Right ventricle myocardium superior (tissue), 1 donor: Measurements from ENCODE around the gene GTSF1L. TPM values are rescaled to one million over a fixed set of nuclear protein-coding genes. Genes with fewer than 3 reads are reported as not detected.
"Not testable (repeated sequence)": the region's sequence is repeated elsewhere in the genome, so short reads cannot be mapped to it uniquely, and the experiment has no call there.

Experiments used
- ATAC-seq: fragments of 200-7000 bp; cut with Tn5 transposase; one replicate; pipeline ENCODE4 v1.9.1; 2020; ENCODE audit warnings: mild to moderate bottlenecking; ENCODE audit not compliant: poor library complexity
- DNase-seq: peaks from one replicate; pipeline ENCODE4 v3.0.0-alpha.2; 2020
- intact Hi-C: fragments of 100-400 bp; cut with DNase I; formaldehyde crosslinking; loops from one replicate; pipeline ENCODE4 v1.11.2; 2022
- long read RNA-seq: library from polyadenylated mRNA; unstranded; transcript quantifications from one replicate; pipeline ENCODE4 v2.0.0, GENCODE V29; 2021
- total RNA-seq: library from RNA; stranded (reverse); fragmentation: NEBNext Ultra II Directional; extraction: Animal tissue kit (Norgen Biotek cat#: 25700); gene quantifications from one replicate; pipeline ENCODE4 v1.2.1, GENCODE V29; 2021
- donor health status: DM: no; HTN: yes; CAD: no; lungs with severe emphysema.

The GTSF1L gene
- not detected for total RNA-seq
- long read RNA-seq: 0 reads

DNA sequence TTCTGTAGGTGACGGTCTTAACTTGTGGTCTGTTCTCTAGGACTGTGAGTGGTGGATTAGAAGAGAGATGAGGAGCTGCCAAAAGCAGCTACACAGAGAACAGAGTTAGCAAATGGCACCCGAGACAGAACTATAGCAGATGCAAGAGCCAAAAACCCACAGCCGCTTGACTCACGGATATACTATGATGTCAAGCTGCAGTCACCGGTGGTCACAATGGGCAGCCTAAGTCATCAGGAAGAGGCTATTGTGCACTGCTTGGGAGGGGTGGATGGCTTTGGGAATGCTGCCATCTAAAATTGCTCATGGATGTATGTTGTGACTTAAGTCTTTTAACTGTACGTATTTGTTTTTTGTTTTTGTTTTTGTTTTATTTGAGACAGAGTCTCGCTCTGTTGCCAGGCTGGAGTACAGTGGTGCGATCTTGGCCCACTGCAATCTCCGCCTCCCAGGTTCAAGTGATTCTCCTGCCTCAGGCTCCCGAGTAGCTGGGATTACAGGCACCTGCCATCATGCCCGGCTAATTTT is at the start of gene GTSF1L:
Gene GTSF1L, minus strand, starts transcription at position 192 of the 528 bp plus-strand sequence. CDS start 308 bp downstream, outside the sequence.
- no peak for ATAC-seq
- DNase-seq: no peak
- intact Hi-C loops: no loop called here

DNA sequence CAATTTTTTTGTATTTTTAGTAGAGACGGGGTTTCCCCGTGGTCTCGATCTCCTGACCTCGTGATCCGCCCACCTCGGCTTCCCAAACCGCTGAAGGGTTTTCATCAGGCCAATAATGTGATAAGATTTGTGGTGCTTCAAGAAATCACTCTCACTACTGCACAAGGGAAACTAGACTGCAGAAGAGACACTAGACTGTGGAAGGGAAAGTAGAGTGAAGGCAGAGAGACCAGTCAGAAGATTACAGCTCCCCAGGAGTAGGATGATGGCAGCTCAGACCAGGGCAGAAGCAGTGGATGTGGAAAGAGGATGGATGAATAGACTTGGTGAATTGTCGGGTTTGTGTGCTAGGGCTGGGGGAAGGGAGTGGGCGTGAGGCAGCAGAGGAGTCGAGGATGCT is 48.0 kb upstream of the GTSF1L start:
- ATAC-seq: no peak
- no peak for DNase-seq
- intact Hi-C loops: no loop called here

GRCh38 chr20:43771503-43772190 is 44.8 kb upstream of the GTSF1L start:
- ATAC-seq: no peak
- DNase-seq: no peak
- intact Hi-C loops: no loop called here

DNA sequence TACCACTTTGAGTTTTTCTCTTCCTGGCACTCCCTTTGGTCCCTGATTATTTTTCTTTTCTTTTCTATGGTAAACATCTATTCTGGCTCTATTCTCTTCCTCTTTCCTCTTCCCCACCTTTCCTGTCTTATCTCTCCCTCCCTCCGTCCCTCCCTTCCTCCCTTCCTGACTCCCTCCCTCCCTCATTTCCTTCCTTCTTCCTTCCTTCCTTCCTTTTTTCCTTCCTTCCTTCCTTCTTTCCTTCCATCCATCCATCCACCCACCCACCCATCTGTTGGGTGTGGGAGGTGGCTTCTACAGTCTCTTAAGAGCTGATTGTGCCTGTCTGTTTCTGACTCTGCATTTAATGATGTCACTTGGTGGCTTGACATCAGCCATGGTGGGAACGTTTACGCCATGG is 43.5 kb upstream of the GTSF1L start:
- intact Hi-C loops: no loop called here
- DNase-seq (no peak), ATAC-seq (no peak)

- ATAC-seq: peak; percentile 69
- DNase-seq: no peak
- intact Hi-C loops: no loop called here
Observed at GRCh38 chr20:43767686-43768474, 41.1 kb upstream of the GTSF1L start.

DNA sequence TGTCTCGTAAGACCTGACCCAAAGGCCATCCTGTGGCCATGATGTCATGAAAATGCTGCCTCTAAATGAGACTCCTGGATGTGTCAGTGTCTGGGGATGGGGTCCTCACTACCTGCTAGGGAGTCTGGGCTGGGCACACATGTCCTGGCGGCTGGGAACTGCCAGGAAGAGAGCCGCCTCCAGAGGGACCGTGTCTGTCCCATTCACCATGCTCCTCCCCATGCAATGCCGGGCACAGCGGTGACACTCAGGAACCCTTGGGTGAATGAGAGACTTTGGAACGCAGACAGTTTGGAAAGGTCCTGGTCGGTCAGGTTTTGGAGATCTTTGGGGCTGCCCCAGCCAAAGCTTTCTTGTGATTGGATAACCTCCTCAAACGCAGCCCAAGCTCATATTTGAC is 40.1 kb upstream of the GTSF1L start:
- DNase-seq (no peak), ATAC-seq (peak; percentile 49)
- intact Hi-C loops: no loop called here

- peak; percentile 80 for DNase-seq
- intact Hi-C loops: no loop called here
- ATAC-seq: peak; percentile 95
Observed at GRCh38 chr20:43766385-43766784, 39.6 kb upstream of the GTSF1L start.

DNA sequence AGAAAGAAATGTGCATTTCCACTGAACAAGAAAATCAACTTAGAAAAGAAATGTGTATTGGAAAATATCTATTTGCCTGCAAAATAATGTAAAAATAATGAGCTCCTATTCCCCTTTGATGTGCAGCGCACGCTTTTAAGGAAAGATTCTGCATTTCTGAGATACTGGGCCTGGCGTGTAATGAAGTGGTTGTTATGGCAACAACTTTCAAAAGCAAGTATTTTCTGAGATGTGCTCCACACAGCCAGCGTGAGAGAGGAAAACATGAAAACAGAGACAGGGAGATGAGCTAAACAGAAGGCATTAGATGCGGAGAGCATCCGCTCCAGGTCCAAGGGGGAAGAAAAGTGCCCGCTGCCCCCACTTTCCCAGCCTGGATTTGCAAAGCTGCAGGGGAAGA is 39.1 kb upstream of the GTSF1L start:
- intact Hi-C loops: no loop called here
- no peak for DNase-seq
- ATAC-seq: no peak

DNA sequence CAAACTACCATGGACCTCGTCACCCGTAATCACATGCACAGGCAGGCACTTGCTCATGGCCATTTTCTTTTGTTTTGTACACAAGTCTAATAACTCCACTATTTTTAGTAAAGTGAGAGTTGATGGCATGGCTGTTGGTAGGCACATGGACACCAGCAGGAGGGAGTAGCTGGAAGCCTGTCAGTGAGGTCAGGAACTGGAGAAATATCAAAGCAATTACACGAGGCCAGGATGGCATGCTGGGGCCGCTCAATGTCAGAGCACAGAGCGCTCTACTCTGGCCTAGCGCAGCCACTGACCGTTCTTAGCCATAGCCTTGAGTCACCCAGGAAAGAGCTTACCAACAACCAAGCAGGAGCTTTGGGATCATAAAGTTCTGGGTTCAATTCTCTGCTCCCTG is 36.1 kb upstream of the GTSF1L start:
- intact Hi-C loops: no loop called here
- ATAC-seq (peak; percentile 40), DNase-seq (no peak)

DNA sequence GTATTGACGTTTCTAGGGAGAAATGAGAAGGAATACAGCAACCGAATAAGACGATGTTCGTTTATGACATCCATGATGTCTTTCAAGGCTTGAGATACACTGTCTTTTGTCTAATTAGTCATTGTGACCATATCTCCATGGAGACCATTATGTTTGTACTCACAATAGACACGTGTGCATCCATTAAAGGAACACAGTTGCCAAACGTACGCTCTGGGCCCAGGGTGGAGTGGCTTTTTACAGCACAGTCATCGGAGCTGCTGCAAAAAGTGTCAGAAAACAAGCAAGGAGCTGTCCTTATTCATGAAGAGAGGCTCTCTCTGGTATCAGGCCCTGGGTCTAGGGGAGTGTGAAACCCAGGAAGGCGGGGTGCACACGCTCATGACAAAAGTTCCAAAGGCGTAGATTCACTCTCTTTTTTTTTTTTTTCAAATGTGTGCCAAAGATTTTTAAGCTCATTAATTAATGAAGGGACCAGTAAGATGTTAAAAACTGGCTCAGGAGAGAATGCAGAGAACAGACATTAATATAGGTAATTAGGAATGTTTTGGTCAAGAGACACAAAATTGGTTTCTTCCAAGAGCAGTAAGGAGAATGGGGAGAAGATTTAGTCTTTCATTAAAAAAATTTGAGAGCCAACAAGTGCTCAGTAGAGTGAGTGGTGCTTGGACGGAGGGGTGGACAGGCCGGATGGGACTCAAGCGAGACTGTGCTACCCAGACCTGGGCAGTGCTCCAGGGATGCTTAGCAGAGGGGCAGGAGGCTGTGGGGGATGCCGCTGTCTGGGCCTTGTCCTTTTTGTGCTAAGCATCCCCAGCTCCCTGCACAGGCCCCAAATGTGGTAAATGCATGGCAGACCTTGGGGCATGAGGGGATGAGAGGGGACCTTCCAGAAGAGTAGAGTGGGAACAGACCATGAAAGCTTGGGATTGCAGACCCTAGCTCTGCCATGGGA is 34.9 kb upstream of the GTSF1L start:
- intact Hi-C loops: no loop called here
- ATAC-seq: peak; percentile 66
- DNase-seq: no peak

- ATAC-seq, DNase-seq, intact Hi-C loops: not testable (repeated sequence)
Observed at GRCh38 chr20:43757888-43758287, 31.1 kb upstream of the GTSF1L start.

DNA sequence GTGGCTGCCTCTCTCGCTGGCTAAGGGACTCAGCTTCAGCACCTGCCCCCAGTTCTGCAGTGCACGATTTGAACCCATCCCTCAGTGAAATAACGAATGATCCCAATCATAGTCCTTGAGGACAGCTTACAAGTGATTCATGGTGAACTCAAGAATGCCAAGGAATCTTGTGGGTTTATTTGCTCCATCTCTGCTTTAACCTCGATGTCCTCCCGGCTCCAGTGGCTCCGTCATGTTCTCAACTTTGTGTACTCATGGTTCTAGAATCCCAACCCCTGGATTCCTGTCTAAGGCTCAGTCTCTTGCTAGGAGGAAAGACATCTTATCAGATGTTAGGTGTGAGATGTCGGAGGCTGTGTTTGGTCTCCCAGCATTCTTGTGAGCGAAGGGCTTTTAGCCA is 29.0 kb upstream of the GTSF1L start:
- ATAC-seq (no peak), DNase-seq (no peak)
- intact Hi-C loops: no loop called here

DNA sequence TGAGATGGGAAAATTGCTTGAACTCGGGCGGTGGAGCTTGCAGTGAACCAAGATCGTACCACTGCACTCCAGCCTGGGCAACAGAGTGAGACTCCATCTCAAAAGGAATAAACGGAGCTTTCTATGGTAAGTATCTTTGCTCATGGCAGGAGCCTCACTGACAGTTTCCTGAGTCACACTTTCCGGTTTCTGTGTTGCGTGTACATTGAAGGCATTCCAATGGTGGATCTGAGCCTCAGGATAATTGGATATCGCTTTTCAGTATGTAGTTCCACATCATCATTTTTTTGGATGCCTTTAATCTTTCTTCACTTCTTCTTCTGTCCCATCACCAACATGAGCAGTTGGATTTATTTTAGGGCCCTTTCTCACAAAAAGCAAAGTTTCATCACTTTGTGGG is 28.6 kb upstream of the GTSF1L start:
- ATAC-seq (no peak), DNase-seq (no peak)
- intact Hi-C loops: no loop called here

DNA sequence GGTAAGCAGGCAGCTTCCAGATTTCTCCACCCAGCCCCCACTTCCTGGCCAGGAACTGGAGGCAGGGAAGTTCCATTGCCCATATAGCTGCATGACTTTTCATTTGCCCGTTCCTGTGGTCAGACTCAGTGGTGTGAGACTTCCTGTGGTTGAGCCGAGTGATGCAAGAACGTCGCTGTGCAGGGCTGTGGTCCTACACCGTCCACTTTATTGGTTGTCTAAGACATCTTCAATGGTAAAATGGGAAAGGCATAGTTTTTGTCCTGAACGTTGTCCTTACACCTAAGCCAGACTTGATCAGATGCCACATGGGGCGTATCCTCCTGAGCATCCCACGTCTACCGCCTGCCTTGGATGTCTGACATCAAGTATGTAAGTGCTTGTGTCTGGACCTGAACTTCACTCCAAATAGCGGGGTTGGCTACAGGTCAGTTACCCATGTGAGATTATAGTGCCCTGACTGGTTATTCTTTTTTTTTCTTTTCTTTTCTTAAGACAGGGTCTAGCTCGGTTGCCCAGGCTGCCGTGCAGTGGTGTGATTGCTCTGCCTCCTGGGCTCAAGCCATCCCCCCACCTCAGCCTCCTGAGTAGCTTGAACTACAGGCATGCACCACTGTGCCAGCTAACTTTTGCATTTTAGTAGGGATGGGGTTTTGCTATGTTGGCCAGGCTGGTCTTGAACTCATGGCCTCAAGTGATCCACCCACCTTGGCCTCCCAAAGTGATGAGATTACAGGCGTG is 25.9 kb upstream of the GTSF1L start:
- DNase-seq (peak; percentile 57), ATAC-seq (peak; percentile 35)
- intact Hi-C loops: no loop called here

GRCh38 chr20:43752051-43752360 is 25.2 kb upstream of the GTSF1L start:
- DNase-seq: no peak
- intact Hi-C loops: no loop called here
- ATAC-seq: no peak

DNA sequence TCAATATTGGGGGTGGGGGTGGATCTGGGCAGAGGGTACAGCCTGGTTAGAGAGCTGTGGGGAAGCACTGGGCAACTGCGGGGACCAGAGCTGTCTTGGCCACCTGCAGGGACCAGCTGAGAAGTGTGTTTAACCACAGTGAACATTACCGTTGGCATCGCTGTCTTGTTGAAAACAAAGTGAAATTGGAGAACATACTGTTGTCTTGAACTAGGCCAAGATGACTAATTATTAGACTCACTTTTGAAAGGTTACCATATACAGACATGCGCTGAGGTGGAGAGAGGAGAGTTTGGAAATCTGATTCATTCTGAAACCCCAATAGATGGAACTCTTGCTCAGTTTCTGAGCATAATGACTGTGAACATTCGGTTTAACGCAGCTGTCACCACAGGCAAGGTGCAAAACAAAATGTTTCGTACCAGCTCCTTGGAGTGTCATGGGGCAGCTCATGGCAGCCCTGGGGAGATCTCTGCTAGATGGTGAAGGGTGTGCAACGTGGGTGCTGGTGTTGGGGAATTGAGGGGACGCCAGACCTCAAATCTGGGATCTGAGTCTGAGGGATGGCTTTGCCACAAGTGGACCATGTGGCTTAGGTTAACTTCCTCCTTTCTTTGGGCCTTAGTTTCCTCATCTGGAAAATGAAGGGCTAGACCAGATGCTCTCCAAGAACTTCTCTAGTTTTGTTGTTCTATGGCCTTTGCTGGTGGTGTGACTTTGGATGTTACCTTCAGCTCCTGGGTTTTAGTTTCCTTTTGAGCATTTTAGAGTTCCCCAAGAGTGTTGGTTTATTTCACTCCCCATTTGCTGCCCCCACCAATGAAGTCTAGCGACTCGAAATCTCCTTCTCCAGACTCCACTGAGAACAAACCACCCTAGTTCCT is 24.6 kb upstream of the GTSF1L start:
- DNase-seq: no peak
- intact Hi-C loops: no loop called here
- no peak for ATAC-seq

DNA sequence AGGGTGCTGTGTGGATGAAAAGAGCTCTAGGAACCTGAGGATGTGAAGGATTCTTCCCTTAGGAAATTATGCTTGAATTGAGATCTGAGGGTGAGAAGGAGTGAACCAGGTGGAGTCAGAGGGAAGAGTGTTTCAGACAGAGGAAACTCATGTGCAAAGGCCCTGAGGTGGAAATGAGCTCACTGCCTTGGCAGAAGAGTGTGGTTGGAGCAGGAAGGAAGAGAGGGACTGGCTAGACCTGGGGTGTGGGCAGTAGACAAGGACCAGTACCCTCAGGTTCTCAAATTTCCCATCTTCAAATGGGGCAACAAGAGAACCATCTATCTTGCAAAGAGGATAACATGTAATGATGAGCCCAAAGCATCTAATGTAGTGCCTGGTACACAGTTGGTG is 24.0 kb upstream of the GTSF1L start:
- ATAC-seq: no peak
- DNase-seq: no peak
- intact Hi-C loops: no loop called here
